GM19035 (cell line): ENCODE results near the gene TMUB2.
"Not testable (repeated sequence)": the region's sequence is repeated elsewhere in the genome, so short reads cannot be mapped to it uniquely, and the experiment has no call there.

Experiments used
- ATAC-seq: cut with Tn5 transposase; IDR thresholded peaks from one replicate; pipeline ENCODE4 v1.9.1; 2021; ENCODE audit not compliant: unreplicated experiment

The TMUB2 gene

DNA sequence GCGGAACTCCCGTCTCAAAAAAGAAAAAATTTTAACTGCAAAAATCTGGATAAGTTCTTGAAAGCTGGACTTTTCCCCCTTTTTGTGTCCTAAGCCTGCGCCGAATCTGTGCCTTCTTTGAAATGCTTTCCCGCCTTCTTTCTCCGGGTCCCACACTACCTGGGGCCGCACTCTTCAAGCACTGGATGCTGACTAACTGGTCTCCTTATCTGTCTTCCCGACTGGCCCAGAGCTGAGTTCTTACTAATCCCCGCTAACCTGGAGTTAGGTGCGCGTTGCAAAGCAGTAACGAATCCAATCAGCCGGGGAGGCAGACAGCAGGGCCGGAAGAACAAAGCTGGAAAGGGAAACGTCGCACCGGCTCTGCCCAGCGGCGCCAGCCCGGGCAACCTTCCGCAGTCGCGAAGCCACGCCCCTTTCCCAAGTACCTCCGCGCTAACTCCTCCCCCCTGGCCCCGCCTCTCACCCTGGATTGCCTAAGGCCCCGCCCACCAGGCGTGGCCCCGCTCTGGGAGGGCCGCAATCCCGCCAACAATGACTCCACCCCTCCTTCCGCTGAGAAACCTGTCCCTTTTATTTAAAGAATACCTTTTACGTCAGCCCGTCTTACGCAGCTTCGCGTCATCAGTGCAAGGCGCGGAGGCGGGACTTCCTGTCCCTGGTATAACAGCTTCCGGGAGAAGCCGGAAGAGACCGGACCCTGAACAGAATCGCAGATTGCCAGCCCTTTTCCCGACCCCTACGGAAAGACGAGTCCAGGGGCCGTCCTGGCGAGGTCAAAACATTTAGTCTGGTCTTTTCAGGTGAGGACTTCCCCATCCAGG, at the start of gene TMUB2:
Gene TMUB2 (plus strand): TSS at position 666 of the 824 bp plus-strand sequence. CDS start 737 bp downstream, outside the sequence.
- ATAC-seq: peak; percentile 90

DNA sequence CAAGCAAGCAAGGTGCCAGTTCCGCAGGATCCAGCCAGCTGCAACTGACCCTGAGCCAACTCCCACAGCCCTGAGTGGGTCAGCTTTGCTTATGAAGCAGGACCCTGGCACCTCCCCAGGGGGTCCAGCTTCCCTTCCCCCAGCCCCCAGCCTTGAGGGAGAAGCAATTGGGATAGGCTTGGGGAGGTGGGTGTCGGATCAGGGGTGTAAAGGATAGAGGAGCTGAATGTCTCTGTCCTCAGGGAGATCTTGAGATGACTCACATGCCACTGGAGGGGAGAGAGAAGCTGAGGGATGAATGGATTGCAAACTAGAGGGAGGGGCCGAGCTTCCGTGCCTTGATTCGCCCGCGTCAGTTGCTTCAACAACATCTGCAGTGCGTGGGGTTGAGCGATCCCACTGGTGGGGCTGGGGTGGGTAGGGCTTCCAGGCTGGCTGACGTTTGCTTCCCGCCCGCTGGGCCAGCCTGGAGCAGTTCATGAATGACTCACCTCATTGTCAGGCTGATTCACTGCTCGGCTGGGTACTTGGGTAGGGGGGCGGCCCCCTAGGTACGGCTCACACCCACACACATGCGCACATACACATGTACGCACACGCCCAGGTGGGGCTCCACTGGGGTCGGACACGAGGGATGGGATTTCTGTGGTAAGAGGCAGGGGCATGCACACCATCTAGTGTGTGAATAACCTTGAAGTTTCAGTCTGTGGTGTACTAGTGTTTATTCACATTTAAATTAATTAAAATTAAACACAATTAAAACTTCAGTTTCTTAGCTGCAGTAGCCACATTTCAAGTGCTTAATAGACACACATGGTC, 48.7 kb upstream of the TMUB2 start:
- ATAC-seq: no peak

DNA sequence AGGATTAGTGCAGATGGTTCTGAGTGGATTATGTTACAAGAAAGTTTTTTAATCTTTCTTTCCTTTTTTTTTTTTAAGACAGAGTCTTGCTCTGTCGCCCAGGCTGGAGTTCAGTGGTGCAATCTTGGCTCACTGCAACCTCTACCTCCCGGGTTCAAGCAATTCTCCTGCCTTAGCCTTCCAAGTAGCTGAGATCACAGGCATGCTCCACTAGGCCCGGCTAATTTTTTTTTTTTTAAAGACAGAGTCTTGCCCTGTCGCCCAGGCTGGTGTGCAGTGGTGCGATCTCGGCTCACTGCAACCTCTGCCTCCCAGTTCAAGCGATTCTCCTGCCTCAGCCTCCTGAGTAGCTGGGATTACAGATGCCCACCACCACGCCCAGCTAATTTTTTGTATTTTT, 42.9 kb upstream of the TMUB2 start:
- not testable (repeated sequence) for ATAC-seq

DNA sequence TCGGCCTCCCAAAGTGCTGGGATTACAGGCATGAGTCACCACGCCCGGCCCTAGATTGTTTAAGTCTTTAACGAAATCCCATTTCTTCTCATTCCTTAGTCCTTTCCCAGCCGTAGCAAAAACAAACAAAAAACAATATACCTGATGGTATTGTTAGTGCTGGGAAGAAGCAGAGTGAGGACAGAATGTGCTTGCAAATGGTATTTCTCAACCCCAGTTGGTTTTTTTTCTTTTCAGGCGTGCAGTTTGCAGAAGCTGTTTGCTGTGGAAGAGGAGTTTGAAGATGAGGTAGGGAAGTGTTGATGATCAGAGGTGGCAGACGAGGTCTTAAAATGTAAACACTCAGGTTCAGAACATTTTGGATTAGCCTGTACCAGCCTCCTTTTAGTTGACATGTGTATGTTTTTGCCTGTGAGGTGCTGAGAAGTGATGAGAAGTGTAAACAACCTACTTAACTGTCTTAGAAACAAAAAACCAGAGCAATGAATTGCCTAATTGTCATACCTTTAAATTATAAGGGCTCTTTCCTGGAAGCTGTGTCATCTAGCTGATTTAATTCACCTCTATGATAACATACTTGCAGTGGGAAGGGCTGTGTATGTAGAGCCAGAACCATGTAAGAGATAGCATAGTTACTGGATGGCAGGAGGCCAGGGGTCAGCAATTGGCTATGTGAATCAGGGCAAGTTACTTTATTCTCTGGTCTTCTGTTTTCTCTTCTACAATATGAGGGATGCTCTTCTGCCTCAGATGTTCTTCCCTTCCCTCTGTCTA, 41.6 kb upstream of the TMUB2 start:
- ATAC-seq: no peak

DNA sequence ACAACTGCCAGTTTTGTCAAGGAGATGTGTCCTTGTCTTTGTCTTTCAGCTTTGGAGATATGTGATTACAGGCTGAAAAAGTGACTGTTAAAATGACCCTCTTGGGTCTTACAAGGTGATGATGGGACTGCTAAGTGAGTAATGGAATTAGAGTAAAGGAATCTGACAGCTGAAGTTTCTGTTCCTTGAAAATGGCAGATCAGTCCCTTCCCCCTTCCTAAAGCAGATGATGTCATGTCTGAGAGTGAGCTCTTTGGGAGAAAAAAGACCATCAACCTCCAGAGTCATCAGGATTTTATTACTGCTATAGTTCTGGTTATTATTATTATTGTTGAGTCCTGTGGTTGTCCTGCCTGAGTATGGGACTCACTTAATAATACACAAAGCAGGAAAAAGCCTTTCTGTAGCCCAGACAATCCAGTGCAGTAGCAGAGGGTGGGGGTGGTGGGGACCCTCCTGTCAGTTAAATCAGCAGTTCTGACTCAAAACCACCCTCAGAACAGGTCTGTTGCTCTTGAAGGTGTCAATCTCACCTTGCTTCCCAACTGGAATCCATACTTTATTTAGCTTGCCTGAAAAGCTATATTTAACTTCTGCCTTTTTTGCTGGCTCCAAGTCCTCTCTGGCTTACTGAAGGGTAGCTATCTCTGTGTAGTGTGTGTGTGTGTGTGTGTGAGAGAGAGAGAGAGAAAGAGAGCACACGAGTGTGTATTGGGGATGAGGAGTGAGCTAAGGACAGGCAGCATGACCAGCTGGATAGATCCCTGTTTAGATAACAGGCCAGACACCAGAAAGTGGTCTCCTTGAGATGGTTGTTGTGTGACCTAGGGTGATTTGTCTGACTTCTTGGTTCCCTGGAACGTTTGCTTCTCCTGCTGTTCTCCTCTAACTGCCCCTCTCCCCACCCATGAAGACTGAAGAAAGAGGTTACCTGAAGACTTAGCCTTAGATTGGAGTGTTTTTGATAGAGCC, 40.1 kb upstream of the TMUB2 start:
- no peak for ATAC-seq

DNA sequence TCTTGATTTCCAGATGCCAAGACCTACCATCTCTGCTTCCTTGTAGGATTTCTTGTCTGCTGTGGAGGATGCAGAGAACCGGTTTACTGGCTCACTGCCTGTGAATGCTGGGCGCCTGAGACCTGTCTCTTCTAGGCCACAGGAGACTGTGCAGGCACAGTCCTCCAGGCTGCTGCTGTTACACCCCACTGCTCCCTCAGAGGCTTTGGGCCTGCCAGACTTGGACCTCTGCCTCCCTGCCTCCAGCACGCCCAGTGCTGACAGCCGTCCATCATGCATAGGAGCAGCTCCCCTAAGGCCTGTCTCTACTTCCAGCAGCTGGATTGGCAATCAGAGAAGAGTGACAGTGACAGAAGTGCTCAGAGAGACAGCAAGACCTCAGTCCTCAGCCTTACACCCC, 39.0 kb upstream of the TMUB2 start:
- ATAC-seq: no peak

DNA sequence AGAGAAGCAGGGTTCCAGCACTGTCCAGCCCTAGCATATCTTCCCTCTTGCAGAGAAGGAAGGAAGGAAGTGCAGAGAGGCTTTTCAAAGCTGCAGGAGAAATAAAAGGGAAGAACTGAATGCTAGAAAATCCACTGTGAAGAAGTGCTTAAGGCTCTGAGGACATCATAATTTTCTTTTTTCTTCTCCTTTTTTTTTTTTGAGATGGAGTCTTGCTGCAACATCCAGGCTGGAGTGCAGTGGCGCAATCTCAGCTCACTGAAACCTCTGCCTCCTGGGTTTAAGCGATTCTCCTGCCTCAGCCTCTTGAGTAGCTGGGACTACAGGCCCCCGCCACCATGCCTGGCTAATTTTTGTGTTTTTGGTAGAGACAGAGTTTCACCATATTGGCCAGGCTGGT, 37.7 kb upstream of the TMUB2 start:
- ATAC-seq: not testable (repeated sequence)

DNA sequence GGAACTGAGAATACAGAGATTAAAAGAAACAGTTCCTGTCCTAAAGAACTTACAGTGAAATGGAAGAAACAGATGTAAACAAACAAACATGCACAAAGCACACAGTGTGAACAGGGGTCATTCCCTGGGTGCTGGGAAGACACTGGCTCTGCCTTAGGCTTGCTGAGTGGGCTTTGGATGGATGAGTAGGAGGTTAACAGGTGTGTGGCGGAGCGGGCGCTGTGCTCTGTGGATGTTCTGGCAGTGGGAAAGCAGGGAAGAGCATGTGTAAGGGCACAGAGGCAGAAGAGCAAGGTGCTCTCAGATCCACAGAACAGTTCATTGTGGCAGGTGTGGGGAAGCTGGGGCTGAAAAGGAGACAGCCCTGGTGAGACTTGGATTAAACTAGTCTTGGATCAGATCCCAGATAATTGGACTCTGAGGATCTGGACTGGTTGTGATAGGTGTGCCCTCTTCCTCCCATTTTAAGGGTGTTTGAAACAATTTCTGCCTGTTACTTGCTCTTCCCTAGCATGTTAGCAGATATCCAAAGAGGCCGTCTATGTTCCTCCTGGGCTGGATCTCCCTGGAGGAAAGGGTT, 36.9 kb upstream of the TMUB2 start:
- ATAC-seq: no peak

DNA sequence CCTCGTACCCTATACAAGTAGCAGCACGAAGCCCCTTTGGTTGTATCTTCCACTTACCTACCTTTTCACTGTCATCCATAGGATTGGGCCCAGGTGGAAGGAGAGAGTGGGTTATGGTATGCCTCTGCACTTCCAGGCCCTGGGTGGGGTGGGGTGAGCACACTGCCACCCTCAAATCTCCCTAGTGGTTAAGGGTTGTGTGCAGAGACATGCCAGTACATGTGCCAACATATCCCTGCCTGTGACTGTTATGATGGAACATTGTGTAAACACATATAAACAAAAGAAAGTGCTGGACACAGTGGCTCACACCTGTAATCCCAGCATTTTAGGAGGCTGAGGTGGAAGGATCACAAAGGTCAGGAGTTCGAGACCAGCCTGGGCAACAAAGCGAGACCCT, 33.9 kb upstream of the TMUB2 start:
- no peak for ATAC-seq

DNA sequence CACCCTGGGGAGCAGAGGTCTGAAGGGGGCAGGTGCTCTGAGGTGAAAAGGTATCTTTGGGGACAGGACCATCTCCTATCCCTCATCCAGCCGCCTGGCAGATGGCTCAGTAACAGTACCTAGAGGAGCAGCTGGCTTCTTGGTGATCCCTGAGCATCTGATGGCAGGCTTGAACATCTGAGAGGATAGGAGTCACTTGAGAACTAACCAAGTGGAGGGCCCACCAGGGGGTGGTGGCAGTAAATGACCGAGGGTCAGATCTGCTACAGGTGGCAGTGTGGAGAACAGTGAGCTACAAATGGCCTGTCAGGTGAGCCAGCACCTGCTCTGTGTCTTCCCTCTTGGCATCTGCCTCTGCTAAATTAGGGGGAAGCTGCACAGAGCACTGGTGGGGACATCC, 31.3 kb upstream of the TMUB2 start:
- no peak for ATAC-seq

DNA sequence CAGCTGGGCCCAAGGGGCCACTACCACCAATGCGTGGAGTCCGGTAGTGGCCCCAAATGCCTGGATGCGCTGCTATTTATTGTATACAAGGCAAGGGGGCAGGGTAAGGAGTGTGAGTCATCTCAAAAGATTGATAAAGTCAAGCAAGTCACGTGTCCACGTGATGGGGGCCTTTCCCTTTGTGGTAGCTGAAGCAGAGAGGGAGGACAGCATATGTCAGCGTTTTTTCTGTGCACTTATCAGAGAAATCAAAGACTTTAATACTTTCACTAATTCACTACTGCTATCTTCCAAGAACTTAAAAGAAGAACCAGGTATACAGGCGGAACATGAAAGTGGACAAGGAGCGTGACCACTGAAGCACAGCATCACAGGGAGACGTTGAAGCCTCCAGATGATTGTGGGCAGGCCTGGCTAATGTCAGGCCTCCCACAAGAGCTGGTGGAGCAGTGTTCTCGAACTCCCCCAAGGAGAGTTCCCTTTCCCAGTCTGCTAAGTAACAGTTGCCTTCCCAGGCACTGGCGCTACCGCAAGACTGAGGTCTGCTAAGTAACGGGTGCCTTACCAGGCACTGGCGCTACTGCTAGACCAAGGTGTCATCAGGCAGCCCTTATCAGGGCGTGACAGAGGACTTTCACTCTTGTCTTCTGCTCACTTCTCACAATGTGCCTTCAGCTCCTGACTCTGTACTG, 27.1 kb upstream of the TMUB2 start:
- ATAC-seq: no peak

DNA sequence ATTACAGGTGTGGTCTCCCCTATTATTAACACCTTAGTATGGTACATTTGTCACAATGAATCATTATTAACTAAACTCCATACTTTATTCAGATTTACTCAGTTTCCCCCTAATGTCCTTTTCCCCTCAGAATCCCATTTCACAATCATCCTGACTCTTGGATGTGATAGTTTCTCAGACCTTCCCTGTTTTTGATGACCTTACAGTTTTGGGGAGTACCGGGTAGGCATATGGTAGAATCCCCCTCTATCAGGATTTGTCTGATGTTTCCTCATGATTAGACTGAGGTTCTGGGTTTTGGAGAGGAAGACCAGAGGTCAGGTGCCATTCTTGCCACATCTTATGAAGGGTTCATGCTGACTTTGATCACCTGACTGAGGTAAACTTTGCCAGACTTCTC, 22.3 kb upstream of the TMUB2 start:
- no peak for ATAC-seq

DNA sequence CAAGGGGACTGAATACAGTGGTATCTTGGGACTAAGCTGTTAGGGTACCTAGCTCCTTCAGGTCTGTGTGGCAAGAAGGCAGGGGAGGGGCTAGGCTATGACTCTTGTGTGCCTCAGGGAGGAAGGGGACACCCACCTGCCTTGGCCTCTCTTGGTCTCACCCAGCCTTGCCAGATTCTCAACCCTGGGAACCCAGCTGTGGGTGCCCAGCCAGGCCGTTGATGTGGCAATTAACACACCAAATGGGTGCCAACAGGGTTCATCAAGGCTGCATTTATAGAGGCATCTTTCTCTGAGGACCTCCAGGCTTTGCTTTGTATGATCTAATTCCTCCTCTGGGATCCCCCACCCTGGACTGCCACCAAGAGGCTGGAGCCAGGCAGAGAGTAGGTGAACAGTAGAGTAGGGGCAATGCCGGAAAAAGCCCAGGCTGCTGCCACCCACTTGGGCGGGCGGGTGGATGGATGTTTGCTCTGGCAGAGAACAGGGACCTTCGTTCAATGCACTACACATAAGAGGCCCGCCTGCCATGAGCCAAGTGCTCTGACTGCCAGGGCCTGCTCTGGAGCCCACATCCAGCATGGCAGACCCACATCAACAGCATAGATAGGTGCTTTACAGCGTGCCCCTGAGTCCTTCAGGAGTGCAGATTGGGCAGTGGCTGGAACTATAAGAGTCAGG, 19.5 kb upstream of the TMUB2 start:
- ATAC-seq: no peak

DNA sequence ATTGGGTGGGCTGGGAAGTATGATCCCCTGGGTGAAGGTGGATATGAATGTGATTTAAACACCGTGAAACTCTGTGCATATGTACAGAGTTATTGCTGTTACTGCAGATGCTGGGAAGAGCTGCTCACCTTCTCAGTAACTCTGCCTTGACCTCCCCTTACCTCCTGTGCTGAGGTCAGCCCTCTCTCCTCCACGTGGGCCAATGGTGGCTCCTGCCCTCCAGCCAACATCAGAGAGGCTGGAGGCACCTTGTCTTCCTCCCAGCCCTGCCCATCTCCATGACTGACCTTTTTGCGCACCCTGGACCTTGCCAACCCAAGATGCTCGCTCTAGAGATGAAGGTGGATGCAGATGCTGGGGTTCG, 16.7 kb upstream of the TMUB2 start:
- no peak for ATAC-seq

DNA sequence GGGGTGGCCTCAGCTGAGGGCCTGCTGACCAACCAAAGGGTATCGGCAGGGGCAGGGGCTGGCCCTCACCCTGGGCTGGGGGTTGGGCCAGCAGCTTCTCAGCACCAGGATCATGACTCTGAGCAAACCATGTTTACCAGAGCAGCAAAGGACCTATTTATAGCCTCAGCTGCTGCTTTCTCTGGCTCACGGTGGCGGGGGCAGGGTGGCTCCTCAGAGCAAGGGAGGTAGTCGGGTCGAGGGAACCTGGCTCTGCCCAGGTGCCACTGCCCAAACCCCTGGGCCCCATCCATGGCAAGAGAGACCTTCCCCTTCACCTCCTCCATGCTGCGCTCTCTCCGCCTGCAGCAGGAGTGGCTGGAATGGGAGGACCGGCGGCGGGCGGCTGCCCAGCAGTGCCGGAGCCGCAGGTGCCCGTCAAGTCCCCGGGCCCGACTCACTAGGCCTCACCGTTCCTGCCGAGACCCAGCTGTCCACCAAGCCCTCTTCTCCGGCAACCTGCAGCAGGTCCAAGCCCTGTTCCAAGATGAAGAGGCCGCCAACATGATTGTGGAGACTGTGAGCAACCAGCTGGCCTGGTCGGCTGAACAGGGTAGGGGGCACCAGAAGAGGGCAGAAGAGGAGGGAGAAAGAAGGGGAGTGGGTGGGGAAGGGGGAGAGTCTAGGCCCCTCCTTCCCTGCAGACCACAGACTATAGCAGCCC, 16.1 kb upstream of the TMUB2 start, which contains the start of gene ASB16:
Gene ASB16 (plus strand): TSS at position 206 of the 703 bp plus-strand sequence. CDS start 86 bp downstream, at position 292.
- ATAC-seq: no peak

DNA sequence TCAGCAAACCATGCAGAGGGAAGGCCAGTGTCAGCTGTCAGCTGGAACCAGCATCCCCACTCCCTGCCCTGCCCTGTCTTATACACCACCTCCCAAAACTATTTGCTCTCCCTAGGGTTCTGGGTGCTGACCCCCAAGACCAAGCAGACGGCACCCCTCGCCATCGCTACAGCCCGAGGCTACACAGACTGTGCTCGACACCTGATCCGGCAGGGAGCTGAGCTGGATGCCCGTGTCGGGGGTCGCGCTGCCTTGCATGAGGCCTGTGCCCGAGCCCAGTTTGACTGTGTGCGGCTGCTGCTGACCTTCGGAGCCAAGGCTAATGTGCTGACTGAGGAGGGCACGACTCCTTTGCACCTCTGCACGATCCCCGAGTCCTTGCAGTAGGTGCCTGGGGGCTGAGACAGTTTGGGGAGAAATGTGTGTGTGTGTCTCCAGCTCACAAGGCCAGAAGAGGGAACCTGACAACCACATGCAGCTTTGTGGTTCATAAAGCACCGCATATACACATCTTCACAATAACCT, 14.8 kb upstream of the TMUB2 start:
- ATAC-seq: no peak

DNA sequence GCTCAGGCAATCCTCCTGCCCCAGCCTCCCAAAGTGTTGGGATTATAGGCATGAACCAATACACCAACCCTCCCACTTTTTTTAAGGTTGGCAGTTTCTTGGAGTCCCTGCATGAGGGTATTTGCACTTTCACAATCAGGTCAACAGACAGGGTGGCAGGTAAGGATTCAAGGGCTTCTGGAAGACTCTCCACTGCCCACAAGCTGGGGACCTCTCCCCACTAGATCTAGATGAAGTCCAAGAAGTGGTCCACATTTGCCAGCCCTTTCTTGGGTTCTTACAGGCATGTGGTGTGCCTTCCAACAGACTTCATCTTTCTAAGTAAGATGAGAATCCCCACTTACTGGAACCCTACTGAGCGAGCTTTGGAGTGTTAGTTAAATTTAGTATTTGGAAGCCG, 12.3 kb upstream of the TMUB2 start:
- no peak for ATAC-seq

DNA sequence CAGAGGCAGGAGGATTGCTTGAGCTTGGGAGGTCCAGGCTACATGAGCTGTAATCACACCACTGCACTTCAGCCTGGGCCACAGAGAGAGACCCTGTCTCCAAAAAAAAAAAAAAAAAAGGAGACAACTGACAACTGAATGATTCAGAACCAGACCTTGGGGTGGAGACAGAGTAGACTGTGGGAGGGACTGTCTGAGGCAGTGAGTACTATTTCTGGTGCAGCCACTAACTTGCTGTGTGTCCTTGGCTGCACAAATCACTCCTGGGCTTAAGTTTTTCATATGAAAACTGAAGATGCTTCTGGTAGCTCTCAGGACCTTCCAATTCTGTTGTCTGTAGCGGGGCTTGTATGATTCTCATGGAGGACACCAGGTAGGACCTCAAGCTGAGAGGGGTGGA, 10.5 kb upstream of the TMUB2 start:
- ATAC-seq: no peak
